HL-60/S4 (cell line): ENCODE results near the gene YJEFN3.

Experiments
- in situ Hi-C: fragments of 300-500 bp; cut with MboI; formaldehyde crosslinking; loops from 2 replicates; pipeline ENCODE4 v1.14.3; 2022; ENCODE audit warnings: low sequenced_read_pairs

YJEFN3 gene

DNA sequence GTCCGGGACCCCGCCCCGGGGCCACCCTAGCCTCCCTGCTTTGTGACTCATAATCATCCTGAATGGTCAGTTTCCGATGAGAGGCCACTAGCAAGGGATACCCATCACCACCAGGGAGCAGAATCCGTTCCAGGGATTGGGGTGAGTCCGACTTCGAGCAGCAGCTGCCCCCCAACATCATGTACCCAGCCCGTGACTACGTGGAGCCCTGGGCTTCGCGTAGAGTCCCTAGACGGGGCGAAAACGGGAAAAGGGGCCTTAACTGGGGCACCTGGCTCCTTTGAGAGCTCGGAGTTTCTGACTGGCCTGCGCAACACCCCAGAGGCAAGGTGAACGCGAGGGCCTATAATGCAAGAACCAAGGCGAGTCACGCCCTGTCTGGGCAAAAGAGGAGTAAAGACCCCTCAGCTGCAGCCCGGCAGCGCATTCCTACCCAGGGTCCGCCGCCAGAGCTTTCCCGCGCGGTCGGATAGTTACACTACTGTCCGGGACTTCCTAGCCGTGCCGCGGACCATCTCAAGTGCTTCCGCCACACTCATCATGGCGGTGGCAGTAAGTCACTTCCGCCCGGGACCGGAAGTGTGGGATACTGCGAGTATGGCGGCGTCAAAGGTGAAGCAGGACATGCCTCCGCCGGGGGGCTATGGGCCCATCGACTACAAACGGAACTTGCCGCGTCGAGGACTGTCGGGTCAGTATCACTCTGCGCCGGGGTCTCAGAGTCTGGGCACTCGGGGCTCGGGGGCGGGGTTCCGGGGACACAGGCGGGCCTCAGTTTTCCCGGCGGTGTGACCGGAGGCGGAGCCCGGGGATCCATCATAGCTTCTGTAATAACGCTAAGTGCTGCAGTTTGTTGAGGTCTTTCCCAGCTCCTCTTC lies 12.8 kb upstream of the YJEFN3 start, which contains the start of gene NDUFA13:
Gene NDUFA13, plus strand, starts transcription at position 584 of the 878 bp plus-strand sequence. Its CDS starts 14 bp downstream, at position 598.
- in situ Hi-C loops, result no loop called here

GRCh38 chr19:19517235-19517619 lies 11.5 kb upstream of the YJEFN3 start:
- in situ Hi-C loops, result no loop called here

DNA sequence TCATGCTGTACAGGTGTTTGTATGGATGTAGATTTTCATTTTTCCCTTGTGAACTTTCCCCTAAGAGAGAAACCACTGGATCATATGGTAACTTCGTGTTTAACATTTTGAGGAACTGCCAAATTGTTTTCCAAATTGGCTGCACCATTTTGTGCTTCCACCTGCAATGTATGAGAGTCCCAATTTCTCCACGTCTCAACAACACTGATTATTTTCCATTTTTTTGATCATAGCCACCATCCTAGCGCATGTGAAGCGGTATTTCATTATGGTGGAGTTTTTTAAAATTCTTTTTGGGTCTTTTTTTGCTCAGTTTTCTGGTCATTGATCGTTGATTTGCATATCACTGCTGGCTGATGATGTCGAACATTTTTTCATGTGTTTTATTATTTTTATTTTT lies 7.7 kb upstream of the YJEFN3 start:
- in situ Hi-C loops, result loop anchor here (10.0 kb wide), 1 partner anchor 124 kb away; the partner anchor contains the start of gene GMIP

DNA sequence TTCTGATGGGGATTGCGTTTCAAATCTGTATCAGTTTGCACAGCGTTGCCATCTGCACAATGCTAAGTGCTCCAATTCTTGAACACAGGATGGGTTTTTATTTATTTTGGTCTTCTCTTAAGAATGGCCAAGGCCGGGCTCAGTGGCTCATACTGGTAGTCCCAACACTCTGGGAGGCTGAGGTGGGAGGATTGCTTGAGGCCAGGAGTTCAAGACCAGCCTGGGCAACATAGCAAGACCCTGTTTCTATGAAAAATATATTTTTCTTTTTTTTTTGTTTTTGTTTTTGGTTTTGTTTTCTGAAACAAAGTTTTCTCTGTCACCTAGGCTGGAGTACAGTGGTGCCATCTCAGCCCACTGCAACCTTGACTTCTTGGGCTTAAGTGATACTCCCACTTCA lies 5.5 kb upstream of the YJEFN3 start:
- in situ Hi-C loops, result loop anchor here (10.0 kb wide), 1 partner anchor 122 kb away; the partner anchor contains the start of gene GMIP

GRCh38 chr19:19524053-19524452 lies 4.7 kb upstream of the YJEFN3 start:
- in situ Hi-C loops, result loop anchor here (10.0 kb wide), 1 partner anchor 121 kb away; the partner anchor contains the start of gene GMIP

GRCh38 chr19:19525611-19526380 lies 2.9 kb upstream of the YJEFN3 start:
- in situ Hi-C loops, result loop anchor here (10.0 to 25.0 kb wide), 3 partner anchors 119 to 737 kb away; partner anchors contain the start of gene GMIP

GRCh38 chr19:19526581-19527370 lies 1.9 kb upstream of the YJEFN3 start:
- in situ Hi-C loops, result loop anchor here (10.0 to 25.0 kb wide), 3 partner anchors 118 to 736 kb away; partner anchors contain the start of gene GMIP

DNA sequence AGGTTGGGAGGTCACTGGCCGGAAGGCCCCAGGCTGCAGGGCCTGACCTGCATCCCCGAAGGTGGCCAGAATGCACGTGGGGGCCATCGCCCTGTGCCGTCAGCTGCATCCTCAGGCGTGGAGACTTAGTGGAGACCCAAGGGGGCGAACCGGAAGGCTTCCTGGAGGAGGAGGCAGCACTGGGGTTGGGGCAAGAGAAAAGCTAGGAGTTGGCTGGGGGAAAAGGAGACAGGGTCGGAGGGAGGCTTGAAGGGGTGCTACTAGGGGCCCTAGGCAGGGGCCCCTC lies 1.4 kb upstream of the YJEFN3 start:
- in situ Hi-C loops, result loop anchor here (10.0 to 25.0 kb wide), 3 partner anchors 117 to 735 kb away; partner anchors contain the start of gene GMIP

- in situ Hi-C loops, result loop anchor here (10.0 to 25.0 kb wide), 3 partner anchors 117 to 734 kb away; partner anchors contain the start of gene GMIP
Measured at GRCh38 chr19:19527674-19528625, 761 bp upstream of the YJEFN3 start.

GRCh38 chr19:19529783-19530422 lies 1.2 kb downstream of the YJEFN3 start:
- in situ Hi-C loops, result loop anchor here (10.0 to 25.0 kb wide), 3 partner anchors 115 to 732 kb away; partner anchors contain the start of gene GMIP

GRCh38 chr19:19530423-19530804 lies 1.7 kb downstream of the YJEFN3 start:
- in situ Hi-C loops, result loop anchor here (25.0 kb wide), 2 partner anchors 407 to 732 kb away; no protein-coding TSS in a partner anchor

GRCh38 chr19:19530889-19531288 lies 2.2 kb downstream of the YJEFN3 start:
- in situ Hi-C loops, result loop anchor here (25.0 kb wide), 2 partner anchors 406 to 731 kb away; no protein-coding TSS in a partner anchor

DNA sequence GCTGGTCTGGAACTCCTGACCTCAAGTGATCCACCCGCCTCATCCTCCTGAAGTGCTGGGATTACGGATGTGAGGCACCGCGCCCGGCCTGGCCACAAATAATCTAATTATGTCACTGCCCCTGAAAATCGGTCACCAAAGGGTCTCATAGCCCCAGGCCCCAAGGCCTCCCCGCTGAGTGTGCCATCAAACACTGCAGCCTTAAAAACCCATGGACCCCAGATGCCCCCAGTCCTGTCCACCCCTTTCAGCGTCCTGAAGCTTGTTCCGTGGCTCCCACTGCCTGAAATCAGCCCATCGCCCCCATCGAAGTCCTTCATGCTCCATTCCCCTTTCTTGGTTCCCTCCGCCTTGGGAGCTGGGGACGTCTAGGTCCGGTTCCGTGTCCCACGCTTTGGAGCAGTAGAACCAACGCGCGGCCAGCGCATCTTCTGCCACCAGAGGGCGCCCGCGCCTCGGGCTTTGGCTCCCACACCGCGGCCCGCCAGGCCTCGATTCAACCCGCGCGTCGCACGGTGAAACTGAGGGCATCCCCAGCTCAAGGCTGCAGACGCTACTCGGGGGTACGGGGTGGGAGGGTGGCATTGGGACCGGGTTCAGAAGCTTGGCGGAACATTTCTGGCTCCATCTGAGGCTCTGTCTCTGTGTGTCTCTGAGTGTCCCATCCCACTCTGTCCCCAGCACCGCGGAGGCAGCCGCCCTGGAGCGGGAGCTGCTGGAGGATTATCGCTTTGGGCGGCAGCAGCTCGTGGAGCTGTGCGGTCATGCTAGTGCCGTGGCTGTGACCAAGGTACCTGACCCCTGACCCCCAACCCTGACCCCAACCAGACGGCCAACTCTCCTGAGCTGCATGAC lies 3.5 kb downstream of the YJEFN3 start:
- in situ Hi-C loops, result loop anchor here (25.0 kb wide), 2 partner anchors 405 to 730 kb away; no protein-coding TSS in a partner anchor

GRCh38 chr19:19532806-19533701 lies 4.3 kb downstream of the YJEFN3 start:
- in situ Hi-C loops, result loop anchor here (25.0 kb wide), 2 partner anchors 404 to 729 kb away; no protein-coding TSS in a partner anchor

- in situ Hi-C loops, result loop anchor here (25.0 kb wide), 2 partner anchors 403 to 728 kb away; no protein-coding TSS in a partner anchor
Measured at GRCh38 chr19:19533841-19534240, 5.1 kb downstream of the YJEFN3 start.

DNA sequence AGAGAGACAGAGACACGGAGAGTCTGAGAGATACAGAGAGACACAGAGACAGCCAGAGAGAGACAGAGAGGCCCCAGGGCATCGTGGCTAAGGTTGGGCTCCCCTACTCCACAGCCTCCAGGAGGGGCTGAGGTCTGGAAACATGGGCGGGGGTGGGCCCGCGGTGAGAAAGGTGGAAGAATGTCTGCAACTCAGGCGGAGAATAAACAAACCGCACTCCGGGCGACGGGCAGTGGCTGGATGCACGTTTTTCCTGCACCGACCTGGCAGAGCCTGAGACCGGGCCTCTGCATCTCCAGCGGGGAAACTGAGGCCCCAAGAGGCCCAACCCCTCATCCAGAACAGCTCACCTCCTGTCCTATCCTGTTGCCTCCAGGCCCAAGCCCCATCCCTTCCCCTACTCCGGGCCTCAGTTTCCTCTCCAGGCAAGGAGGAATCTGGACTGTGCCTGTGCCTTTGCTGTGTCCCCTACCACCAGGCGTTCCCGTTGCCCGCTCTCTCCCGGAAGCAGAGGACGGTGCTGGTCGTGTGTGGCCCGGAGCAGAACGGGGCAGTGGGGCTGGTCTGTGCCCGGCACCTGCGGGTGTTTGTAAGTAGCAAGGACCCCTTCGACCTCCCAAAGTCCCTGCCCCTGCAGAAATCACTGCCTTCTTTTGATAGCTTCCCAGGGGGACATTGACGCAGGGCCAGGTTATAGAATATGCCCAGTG lies 6.0 kb downstream of the YJEFN3 start:
- in situ Hi-C loops, result loop anchor here (25.0 kb wide), 2 partner anchors 403 to 728 kb away; no protein-coding TSS in a partner anchor
